Liver (tissue), 3 donors: ENCODE results near the gene TM4SF1.

ENCODE experiments used
- EGR1 ChIP-seq, 2 donors: IDR thresholded peaks; 2 replicates each; pipeline ENCODE4 v1.6.1; 2016 to 2018; ENCODE audit warnings: antibody characterized with exemption in 2 of 2, low read depth in 2 of 2
- FOXA1 ChIP-seq: IDR thresholded peaks from 2 replicates; pipeline ENCODE4 v1.6.1; 2016; ENCODE audit warnings: antibody characterized with exemption
- HNF4G ChIP-seq: IDR thresholded peaks from 2 replicates; pipeline ENCODE4 v1.6.1; 2016; ENCODE audit warnings: antibody characterized with exemption
- MAX ChIP-seq: IDR thresholded peaks from 2 replicates; pipeline ENCODE4 v1.6.1; 2016; ENCODE audit warnings: antibody characterized with exemption
- REST ChIP-seq: IDR thresholded peaks from 2 replicates; pipeline ENCODE4 v1.6.1; 2016; ENCODE audit warnings: antibody characterized with exemption, mild to moderate bottlenecking
- SP1 ChIP-seq: IDR thresholded peaks from 2 replicates; pipeline ENCODE4 v1.6.1; 2018; ENCODE audit warnings: antibody characterized with exemption, mild to moderate bottlenecking
- TAF1 ChIP-seq: conservative IDR thresholded peaks from 2 replicates; pipeline ENCODE4 v1.6.1; 2016; ENCODE audit warnings: antibody characterized with exemption, mild to moderate bottlenecking
- TF ChIP-seq, protein P1 (sequence below): fragments of 150-350 bp; IDR thresholded peaks from 2 replicates; pipeline ENCODE4 v1.5.1; 2017; ENCODE audit warnings: improper control_type of control experiment, low read depth, low read length; ENCODE audit not compliant: missing input control
- donor health status: healthy.
- donor health status: healthy.

GRCh38 chr3:149421764-149422163, 44.3 kb upstream of the TM4SF1 start:
- TF ChIP-seq, protein P1, sequence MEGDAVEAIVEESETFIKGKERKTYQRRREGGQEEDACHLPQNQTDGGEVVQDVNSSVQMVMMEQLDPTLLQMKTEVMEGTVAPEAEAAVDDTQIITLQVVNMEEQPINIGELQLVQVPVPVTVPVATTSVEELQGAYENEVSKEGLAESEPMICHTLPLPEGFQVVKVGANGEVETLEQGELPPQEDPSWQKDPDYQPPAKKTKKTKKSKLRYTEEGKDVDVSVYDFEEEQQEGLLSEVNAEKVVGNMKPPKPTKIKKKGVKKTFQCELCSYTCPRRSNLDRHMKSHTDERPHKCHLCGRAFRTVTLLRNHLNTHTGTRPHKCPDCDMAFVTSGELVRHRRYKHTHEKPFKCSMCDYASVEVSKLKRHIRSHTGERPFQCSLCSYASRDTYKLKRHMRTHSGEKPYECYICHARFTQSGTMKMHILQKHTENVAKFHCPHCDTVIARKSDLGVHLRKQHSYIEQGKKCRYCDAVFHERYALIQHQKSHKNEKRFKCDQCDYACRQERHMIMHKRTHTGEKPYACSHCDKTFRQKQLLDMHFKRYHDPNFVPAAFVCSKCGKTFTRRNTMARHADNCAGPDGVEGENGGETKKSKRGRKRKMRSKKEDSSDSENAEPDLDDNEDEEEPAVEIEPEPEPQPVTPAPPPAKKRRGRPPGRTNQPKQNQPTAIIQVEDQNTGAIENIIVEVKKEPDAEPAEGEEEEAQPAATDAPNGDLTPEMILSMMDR = no peak
- TF ChIP-seq REST = no peak
- TF ChIP-seq MAX = no peak
- no peak for TF ChIP-seq HNF4G
- no peak for TF ChIP-seq TAF1
- no peak for TF ChIP-seq SP1
- TF ChIP-seq EGR1 (IDR thresholded peaks at IDR 0.05; ENCODE audit: low read depth in 2 of 2) = no peak
- TF ChIP-seq FOXA1 = no peak
